Measurements from ENCODE around the gene SEMG1.

Gene SEMG1

GRCh38 chr20:45226287-45226686, 19.5 kb downstream of the SEMG1 start:
- Histone ChIP-seq H3K27me3 (ENCODE audit: insufficient read depth, low read length, poor library complexity, severe bottlenecking) (peaks cover 20% of the 10 kb centered on the region), H3K36me3 (ENCODE audit: insufficient read depth, low read length) (no peaks in the 10 kb centered on the region), H3K4me2 (ENCODE audit: low read depth, low read length, poor library complexity, severe bottlenecking) (no peak overlapping the region), H3K9ac (ENCODE audit: low read depth, low read length, poor library complexity, severe bottlenecking) (no peak overlapping the region), H3K9me2 (replicated peaks; ENCODE audit: low read depth, low read length) (no peaks in the 10 kb centered on the region), H3K4me1 (ENCODE audit: insufficient read depth, low read length, poor library complexity, severe bottlenecking) (no peaks in the 10 kb centered on the region), H3F3A (ENCODE audit: low read depth) (no peaks in the 10 kb centered on the region), H3K79me2 (ENCODE audit: insufficient read depth, low read length) (no peaks in the 10 kb centered on the region), H3K4me3 (ENCODE audit: low read length, poor library complexity, severe bottlenecking) (no peak overlapping the region), H2AFZ (ENCODE audit: low read length) (no peak overlapping the region), H3K9me3 (ENCODE audit: insufficient read depth, low read depth, low read length) (no peaks in the 10 kb centered on the region), H4K20me1 (ENCODE audit: insufficient read depth, low read length, poor library complexity, severe bottlenecking) (no peaks in the 10 kb centered on the region)
- TF ChIP-seq EZH2phosphoT487 (IDR thresholded peaks at IDR 0.05; ENCODE audit: borderline replicate concordance), result no peak
- TF ChIP-seq CTCF (conservative IDR thresholded peaks at IDR 0.05; ENCODE audit: low read length), result no peak

- H3K4me2 ChIP-seq (ENCODE audit: low read depth, low read length, poor library complexity, severe bottlenecking), result no peak overlapping the region
- peak overlapping the region; percentile 30; the same call in 1 of the 2 replicates for H2AFZ ChIP-seq (ENCODE audit: low read length)
- no peak overlapping the region for H3K4me3 ChIP-seq (ENCODE audit: low read length, poor library complexity, severe bottlenecking)
Observed at GRCh38 chr20:45229264-45230056, 22.6 kb downstream of the SEMG1 start.

GRCh38 chr20:45230631-45231030, 23.8 kb downstream of the SEMG1 start:
- no peaks in the 10 kb centered on the region for H3K4me1 ChIP-seq (ENCODE audit: insufficient read depth, low read length, poor library complexity, severe bottlenecking)
- no peaks in the 10 kb centered on the region for H3F3A ChIP-seq (ENCODE audit: low read depth)
- TF ChIP-seq EZH2phosphoT487 (IDR thresholded peaks at IDR 0.05; ENCODE audit: borderline replicate concordance), result no peak
- no peak for TF ChIP-seq CTCF (conservative IDR thresholded peaks at IDR 0.05; ENCODE audit: low read length)
- H2AFZ ChIP-seq (ENCODE audit: low read length), result 0 out of 2 replicates have a peak overlapping the region, but pooled peaks have one; percentile 40
- H3K79me2 ChIP-seq (ENCODE audit: insufficient read depth, low read length), result no peaks in the 10 kb centered on the region
- no peaks in the 10 kb centered on the region for H3K9me3 ChIP-seq (ENCODE audit: insufficient read depth, low read depth, low read length)
- no peak overlapping the region for H3K4me3 ChIP-seq (ENCODE audit: low read length, poor library complexity, severe bottlenecking)
- H4K20me1 ChIP-seq (ENCODE audit: insufficient read depth, low read length, poor library complexity, severe bottlenecking), result no peaks in the 10 kb centered on the region
- no peak overlapping the region for H3K9ac ChIP-seq (ENCODE audit: low read depth, low read length, poor library complexity, severe bottlenecking)
- no peak overlapping the region for H3K4me2 ChIP-seq (ENCODE audit: low read depth, low read length, poor library complexity, severe bottlenecking)
- no peaks in the 10 kb centered on the region for H3K9me2 ChIP-seq (replicated peaks; ENCODE audit: low read depth, low read length)
- H3K36me3 ChIP-seq (ENCODE audit: insufficient read depth, low read length), result no peaks in the 10 kb centered on the region
- peaks cover 20% of the 10 kb centered on the region for H3K27me3 ChIP-seq (ENCODE audit: insufficient read depth, low read length, poor library complexity, severe bottlenecking)

More at GRCh38 chr20:45229264-45230056, 22.6 kb downstream of the SEMG1 start:
- Histone ChIP-seq H3K79me2 (ENCODE audit: insufficient read depth, low read length) (no peaks in the 10 kb centered on the region), H3K9me3 (ENCODE audit: insufficient read depth, low read depth, low read length) (no peaks in the 10 kb centered on the region), H4K20me1 (ENCODE audit: insufficient read depth, low read length, poor library complexity, severe bottlenecking) (no peaks in the 10 kb centered on the region), H3F3A (ENCODE audit: low read depth) (no peaks in the 10 kb centered on the region), H3K9ac (ENCODE audit: low read depth, low read length, poor library complexity, severe bottlenecking) (no peak overlapping the region), H3K36me3 (ENCODE audit: insufficient read depth, low read length) (no peaks in the 10 kb centered on the region), H3K4me1 (ENCODE audit: insufficient read depth, low read length, poor library complexity, severe bottlenecking) (no peaks in the 10 kb centered on the region), H3K9me2 (replicated peaks; ENCODE audit: low read depth, low read length) (no peaks in the 10 kb centered on the region), H3K27me3 (ENCODE audit: insufficient read depth, low read length, poor library complexity, severe bottlenecking) (peaks cover 20% of the 10 kb centered on the region)
- peak; percentile 77 for TF ChIP-seq CTCF (conservative IDR thresholded peaks at IDR 0.05; ENCODE audit: low read length)
- TF ChIP-seq EZH2phosphoT487 (IDR thresholded peaks at IDR 0.05; ENCODE audit: borderline replicate concordance), result no peak
